GM21737 (cell line): Measurements from ENCODE around the gene SYCE3.
A peak's percentile ranks its signal among the peaks of the same experiment; 100 is the strongest.

Experiments used
- ATAC-seq: cut with Tn5 transposase; IDR thresholded peaks from one replicate; pipeline ENCODE4 v1.9.1; 2021; ENCODE audit warnings: mild to moderate bottlenecking, moderate library complexity; ENCODE audit not compliant: unreplicated experiment

SYCE3 gene

DNA sequence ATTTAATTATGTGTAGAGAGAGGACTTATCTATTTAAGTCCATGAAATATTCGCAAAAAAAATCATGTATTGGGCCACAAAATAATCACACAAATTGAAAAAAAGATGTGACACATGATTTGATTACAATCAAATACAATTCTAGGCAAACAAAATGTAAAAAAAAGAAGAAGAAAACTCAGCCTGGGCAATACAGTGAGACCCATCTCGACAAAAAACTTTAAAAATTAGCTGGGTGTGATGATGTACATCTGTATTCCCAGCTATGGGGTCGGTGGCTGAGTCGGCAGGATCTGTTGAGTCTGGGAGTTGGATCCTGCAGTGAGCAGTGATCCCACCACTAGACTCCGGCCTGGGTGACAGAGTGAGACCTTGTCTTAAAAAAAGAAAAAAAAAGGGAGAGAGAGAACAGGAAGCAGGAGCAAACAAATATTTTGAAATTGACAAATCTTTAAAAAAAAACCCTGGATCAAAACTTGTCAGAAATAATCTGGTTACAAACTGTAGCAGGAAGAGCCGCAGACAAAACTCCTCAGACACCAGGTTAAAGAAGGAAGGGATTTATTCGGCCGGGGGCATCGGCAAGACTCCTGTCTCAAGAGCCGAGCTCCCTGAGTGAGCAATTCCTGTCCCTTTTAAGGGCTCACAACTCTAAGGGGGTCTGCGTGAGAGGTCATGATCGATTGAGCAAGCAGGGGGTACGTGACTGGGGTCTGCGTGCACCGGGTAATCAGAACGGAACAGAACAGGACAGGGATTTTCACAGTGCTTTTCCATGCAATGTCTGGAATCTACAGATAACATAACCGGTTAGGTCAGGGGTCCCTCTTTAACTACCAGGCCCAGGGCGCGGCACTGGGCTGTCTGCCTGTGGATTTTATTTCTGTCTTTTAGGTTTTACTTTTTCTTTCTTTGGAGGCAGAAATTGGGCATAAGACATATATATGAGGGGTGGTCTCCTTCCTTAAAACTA lies 29.6 kb downstream of the SYCE3 start:
- ATAC-seq: no peak

- no peak for ATAC-seq
These were observed 30.6 kb downstream of the SYCE3 start for GRCh38 chr22:50531962-50532674.

DNA sequence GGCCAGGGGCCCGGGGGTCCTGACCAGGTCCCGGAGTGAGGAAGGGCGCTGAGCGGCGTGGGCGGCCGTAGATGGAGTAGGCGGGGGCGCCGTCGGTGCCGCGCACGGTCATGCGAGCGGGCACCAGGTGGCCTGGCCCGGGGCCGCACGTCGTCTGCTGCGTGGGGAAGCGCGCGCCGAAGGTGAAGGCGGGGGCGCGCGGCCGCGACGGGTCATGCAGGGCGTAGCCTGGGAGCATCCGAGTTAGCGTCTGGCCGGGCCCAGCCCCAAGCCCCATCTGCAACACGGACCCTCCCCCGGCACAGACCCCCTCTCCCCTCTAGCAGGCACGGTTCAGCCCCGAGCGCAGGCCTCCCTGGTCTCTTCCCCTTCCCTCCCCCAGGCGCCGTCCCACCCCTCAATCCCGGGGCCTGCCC lies 31.2 kb downstream of the SYCE3 start:
- ATAC-seq: peak; percentile 23

DNA sequence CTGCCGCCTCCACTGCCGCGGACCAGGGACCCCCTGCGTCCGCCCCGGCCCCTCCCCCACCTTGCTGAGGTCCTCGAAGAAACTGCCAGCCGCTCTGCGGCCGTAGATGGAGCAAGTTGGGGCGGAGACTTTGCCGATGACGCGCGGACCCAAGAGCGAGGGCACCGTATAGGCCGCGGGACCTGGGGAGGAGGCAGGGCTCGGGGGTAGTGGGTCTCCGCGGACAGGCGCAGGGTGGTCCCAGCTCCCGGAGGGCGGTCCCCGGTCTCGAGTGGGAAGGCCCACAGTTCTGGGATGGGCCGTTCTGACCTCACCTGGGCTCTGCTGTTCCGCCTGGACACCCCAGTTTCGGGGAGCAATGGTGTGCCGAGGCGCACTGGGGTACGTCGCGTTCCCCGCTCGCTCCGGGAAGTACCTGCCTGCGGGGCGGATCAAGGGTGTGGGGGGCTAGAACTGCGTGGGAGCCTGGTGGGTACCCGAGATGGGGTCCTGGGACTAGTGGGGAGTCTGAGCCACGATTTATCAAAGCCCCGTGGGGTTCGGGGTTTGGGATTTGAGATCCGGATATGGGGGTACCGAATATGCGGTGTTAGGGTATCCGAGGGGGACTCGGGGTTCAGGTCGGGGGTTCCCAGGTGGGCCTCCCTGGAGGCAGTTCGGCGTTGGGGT lies 31.7 kb downstream of the SYCE3 start:
- ATAC-seq: no peak

DNA sequence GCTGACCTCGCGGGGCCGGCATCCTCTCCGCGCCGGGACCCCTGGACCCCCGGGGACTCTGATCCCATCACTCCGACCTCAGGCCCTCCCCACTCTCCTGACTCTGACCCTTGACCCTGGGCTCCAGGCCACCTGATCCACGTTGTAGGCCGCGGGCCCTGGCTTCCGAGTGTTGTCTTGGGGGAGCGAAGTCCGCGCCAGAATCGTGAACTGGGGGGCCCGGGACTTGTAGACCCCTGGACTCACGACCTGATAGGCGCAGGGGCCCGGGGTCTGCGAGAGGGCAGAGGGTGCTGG lies 32.2 kb downstream of the SYCE3 start:
- ATAC-seq: no peak

- no peak for ATAC-seq
These were observed 32.7 kb downstream of the SYCE3 start, which contains the start of gene TYMP for GRCh38 chr22:50529897-50530579. TYMP (minus strand) TSS chr22:50530012; CDS start chr22:50529709, 303 bp downstream.

- no peak for ATAC-seq
These were observed 33.3 kb downstream of the SYCE3 start for GRCh38 chr22:50529416-50529896.

GRCh38 chr22:50528682-50529415 lies 33.9 kb downstream of the SYCE3 start:
- no peak for ATAC-seq

GRCh38 chr22:50527921-50528681 lies 34.6 kb downstream of the SYCE3 start:
- ATAC-seq: no peak

DNA sequence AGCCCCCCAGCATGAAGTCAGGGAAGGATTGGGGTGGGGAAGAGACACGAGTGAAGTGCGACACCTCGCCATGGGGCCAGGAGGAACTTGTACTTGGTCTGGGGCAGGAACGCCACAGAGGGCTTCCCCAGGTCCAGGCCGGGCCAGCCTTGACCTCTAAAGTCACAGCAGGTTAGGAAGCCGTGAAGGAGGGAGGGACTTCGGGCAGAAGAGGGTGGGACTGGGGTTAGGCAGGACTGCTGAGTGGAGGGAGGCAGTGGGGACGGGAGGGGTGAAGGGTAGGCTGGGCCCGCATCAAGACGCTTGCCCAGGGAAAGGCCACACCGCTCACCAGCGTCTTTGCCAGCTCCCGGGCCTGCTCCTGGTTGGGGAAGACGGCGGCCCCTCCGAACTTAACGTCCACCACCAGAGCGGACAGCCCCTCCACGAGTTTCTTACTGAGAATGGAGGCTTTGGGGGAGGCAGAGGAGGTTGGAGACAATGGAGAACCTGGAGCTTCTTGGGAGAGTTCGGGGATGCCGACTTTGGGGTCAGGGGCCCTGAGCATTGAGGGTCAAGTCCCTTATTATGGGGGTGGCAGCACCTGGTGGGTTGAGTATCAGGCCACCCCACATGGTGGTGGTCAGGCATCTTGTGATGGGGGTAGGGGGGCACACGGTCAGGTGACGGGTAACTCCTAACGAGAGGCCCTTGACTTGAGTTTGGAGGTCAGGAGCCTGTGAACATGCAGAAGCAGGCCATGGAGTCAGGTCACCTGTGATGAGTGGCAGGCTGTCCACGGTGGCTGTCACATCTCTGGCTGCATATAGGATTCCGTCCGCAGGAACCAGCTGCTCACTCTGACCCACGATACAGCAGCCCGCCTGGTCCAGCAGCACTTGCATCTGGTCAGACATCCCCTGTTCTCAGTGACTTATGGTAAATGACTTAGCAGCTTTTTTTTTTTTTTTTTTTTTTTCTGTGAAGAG lies 35.6 kb downstream of the SYCE3 start:
- no peak for ATAC-seq

DNA sequence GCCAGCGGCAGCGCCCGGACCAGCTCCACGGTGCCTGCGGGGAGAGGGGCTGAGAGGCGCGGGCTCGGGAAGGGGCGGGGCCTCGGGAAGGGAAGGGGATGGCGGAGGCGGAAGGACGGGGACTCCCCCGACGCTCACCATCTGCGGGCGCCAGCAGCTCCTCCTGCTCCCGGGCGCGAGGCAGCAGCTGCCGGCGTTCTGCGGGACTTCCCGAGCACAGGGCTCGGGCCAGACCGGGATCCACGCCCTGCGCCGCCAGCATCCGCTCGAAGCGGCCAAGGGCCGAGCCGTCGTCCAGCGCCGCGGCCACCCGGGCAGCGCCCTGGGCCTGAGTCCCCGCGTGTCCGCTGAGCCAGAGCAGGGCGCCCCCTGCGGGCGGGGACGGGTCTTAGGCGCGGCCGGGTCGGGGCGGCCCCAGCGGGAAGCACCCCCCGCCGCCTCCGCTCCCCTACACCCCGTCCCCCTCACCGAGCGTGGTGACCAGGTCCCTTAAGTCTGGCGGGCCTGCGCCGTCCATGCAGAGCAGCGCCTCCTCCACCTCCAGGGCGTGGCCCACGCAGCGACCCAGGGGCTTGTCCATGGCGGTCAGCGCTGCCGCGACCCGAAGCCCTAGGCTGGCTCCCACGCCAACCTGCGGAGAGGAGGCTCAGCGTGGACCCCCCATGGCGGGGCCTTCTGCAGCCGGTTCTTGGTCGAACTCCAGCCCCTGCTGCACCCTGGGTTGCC lies 36.4 kb downstream of the SYCE3 start:
- ATAC-seq: peak; percentile 23

DNA sequence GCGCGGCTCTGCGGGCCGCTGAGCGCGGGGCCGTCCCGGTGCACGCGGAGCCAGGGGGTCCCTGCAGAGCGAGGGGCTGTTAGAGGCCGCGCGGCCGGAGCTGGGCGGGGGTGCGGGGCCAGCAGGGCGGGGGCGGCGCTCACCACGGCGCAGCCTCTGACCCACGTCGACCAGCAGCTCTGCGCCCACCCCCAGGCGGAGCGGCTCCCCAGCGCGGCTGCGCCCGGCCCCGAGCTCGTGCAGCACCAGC lies 36.9 kb downstream of the SYCE3 start:
- ATAC-seq: peak; percentile 13

DNA sequence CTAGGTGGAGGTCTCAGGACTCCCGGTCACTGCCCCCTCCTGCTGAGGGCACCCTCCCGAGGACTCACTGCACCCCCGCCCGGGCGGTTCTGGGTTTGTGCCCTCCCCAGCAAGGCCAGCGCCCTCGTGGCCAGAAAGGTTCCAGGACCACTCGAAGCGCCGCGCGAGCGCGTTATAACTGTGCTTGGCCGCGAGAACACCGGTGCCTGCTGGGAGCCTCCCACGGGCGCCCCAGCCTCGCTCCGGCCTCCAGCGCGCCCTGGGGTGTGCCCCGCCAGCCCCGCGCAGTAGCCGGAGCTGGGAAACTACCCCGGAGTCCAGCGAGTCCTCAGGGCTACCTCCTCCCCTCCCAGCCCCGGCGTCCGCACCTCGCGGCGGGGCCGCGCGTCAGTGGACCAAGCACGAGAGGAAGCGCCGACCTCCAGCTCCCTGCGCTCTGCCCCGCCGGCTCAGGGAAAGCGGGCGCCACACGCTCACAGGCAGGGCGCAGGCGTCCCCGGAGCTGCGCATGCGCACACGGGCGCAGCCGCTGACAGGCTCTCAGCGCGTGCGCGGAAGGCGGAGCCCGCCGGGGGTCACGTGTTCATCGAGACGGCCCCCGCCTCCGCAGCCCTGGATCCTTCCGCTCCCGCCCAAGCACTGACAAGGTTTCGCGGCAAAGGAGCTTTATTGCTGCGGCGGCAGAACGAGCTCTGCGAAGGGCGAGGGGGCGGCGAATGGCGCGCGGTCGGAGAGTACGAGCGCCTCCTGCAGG lies 37.4 kb downstream of the SYCE3 start, which contains the start of gene SCO2:
SCO2 (minus strand) TSS at position 495 of the 754 bp plus-strand sequence. CDS start 1,187 bp downstream, outside the sequence.
- peak; percentile 29 for ATAC-seq

DNA sequence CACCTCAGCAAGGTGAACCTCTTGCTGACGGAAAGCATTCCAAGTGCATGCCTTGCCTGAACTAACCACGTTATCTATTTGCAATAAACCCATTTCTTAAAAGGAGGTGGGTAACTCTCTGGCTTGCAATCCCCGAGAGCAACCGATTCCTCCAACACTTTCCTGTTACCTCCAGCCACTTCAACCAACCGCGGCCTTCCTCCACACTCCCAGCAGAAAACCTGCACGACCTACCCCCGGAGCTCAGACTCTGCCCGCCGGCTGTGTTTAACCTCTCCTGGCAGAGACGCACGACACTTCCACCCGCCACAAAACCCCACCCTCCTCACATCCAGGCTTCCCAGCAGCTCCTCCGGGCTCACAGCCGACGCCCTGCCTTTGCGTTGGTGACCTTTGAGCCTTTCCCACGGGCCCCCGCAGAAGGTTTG lies 38.0 kb downstream of the SYCE3 start:
- no peak for ATAC-seq

- ATAC-seq: no peak
These were observed 38.7 kb downstream of the SYCE3 start for GRCh38 chr22:50523806-50524675.

- ATAC-seq: no peak
These were observed 39.3 kb downstream of the SYCE3 start for GRCh38 chr22:50523458-50523805.
